Nucleus accumbens (tissue), 56 donors: Measurements from ENCODE around the gene PEAK3.

Source experiments
- DNase-seq, 56 donors: peaks; one replicate each; lab custom pipeline; 2025; lab: John Stamatoyannopoulos, UW

Gene PEAK3

GRCh38 chr19:2274185-2274711 is 7.7 kb downstream of the PEAK3 start:
- DNase-seq: no peak

- DNase-seq: peak in 42 of 56 donors; percentile 5 to 74 (median 37)
These were observed 8.4 kb downstream of the PEAK3 start for GRCh38 chr19:2273356-2274184.

- peak in 1 of 56 donors; percentile 21 for DNase-seq
These were observed 10.5 kb downstream of the PEAK3 start for GRCh38 chr19:2271234-2272103.

GRCh38 chr19:2270423-2271233 is 11.3 kb downstream of the PEAK3 start:
- DNase-seq: peak in 50 of 56 donors; percentile 8 to 85 (median 61)

- DNase-seq: peak in 5 of 56 donors; percentile 16 to 49 (median 27)
These were observed 11.9 kb downstream of the PEAK3 start for GRCh38 chr19:2270157-2270422.

- peak; percentile 70 to 99 (median 95) for DNase-seq
These were observed 12.5 kb downstream of the PEAK3 start for GRCh38 chr19:2269244-2270156.

GRCh38 chr19:2268861-2269243 is 13.1 kb downstream of the PEAK3 start:
- DNase-seq: no peak

- no peak for DNase-seq
These were observed 13.5 kb downstream of the PEAK3 start for GRCh38 chr19:2268480-2268830.

- DNase-seq: peak in 48 of 56 donors; percentile 9 to 80 (median 38)
These were observed 15.6 kb downstream of the PEAK3 start for GRCh38 chr19:2266183-2266993.

- DNase-seq: peak in 1 of 56 donors; percentile 22
These were observed 20.4 kb downstream of the PEAK3 start for GRCh38 chr19:2261438-2262172.

- no peak for DNase-seq
These were observed 21.6 kb downstream of the PEAK3 start for GRCh38 chr19:2260341-2260805.

GRCh38 chr19:2259336-2259735 is 22.6 kb downstream of the PEAK3 start:
- no peak for DNase-seq

- DNase-seq: no peak
These were observed 25.8 kb downstream of the PEAK3 start, which contains the start of gene JSRP1 for GRCh38 chr19:2255982-2256685. Gene JSRP1 (minus strand): TSS chr19:2256417. CDS start chr19:2255314, 1,103 bp downstream.

- DNase-seq: no peak
These were observed 26.7 kb downstream of the PEAK3 start for GRCh38 chr19:2255112-2255845.

- DNase-seq: no peak
These were observed 27.7 kb downstream of the PEAK3 start for GRCh38 chr19:2254064-2254872.
